Coronary artery (tissue), 2 donors: ENCODE data around the gene CXorf51B.
"Not testable (repeated sequence)": the region's sequence is repeated elsewhere in the genome, so short reads cannot be mapped to it uniquely, and the experiment has no call there.

Source experiments
- DNase-seq: peaks from one replicate; pipeline ENCODE4 v3.0.0-alpha.2; 2017; ENCODE audit warnings: low spot score
- H3K27ac ChIP-seq, 2 donors: fragments of 200-600 bp; sonication (generic); one replicate each; pipeline ENCODE4 v1.5.1; 2016 to 2019
- H3K4me3 ChIP-seq: fragments of 200-600 bp; sonication (generic); 2 replicates; pipeline ENCODE4 v1.5.1; 2016; ENCODE audit warnings: mild to moderate bottlenecking, moderate library complexity
- TF ChIP-seq, protein P1 (sequence below): fragments of 200-600 bp; sonication (generic); IDR thresholded peaks from one replicate; pipeline ENCODE4 v1.5.1; 2019; ENCODE audit warnings: antibody characterized with exemption

Gene CXorf51B

DNA sequence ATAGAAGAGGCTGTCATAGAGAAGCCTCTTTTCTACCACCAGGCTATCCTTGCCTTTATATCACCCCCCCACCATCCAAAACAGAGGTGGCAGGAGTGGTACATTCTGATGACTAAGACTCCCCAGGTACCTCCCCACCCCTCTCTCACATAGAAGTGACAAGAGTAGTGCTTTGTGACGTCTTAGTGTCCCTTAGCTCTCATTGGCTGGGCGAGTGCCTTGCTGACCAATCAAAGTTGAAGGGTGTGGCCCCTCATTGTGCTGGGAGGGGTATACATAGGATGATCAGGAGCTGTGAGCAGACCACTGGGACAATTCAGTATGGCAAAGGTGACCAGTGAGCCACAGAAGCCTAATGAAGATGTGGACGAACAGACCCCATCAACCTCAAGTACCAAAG lies at the start of gene CXorf51B:
Gene CXorf51B, plus strand, starts transcription at position 301 of the 400 bp plus-strand sequence. Its CDS starts 21 bp downstream, at position 322.
- not testable (repeated sequence) for H3K27ac ChIP-seq, DNase-seq, H3K4me3 ChIP-seq

DNA sequence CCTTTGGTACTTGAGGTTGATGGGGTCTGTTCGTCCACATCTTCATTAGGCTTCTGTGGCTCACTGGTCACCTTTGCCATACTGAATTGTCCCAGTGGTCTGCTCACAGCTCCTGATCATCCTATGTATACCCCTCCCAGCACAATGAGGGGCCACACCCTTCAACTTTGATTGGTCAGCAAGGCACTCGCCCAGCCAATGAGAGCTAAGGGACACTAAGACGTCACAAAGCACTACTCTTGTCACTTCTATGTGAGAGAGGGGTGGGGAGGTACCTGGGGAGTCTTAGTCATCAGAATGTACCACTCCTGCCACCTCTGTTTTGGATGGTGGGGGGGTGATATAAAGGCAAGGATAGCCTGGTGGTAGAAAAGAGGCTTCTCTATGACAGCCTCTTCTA lies 5.1 kb downstream of the CXorf51B start, which contains the start of gene CXorf51A:
Gene CXorf51A, minus strand, starts transcription at position 101 of the 400 bp plus-strand sequence. Its CDS starts 21 bp downstream, at position 80.
- not testable (repeated sequence) for DNase-seq, H3K4me3 ChIP-seq, H3K27ac ChIP-seq

DNA sequence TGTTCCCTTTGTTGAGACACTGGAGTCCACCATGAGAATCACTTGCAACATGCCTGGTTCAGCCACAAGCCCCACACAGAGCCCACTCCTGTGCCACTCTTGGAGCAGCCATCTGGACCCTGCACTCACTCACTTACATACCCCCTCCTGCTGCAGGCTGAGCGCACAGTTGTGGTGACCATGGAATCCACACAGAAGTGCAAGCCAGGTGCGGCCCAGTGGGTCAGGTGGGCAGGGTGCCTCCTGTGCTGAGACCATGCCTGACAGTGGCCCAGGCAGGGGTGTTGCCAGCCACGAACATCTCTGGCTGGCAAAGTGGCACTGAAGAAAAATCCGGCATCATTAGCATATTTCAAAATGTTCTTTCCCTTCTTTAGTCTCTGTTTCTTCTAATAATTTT lies 22.4 kb downstream of the CXorf51B start:
- Histone ChIP-seq H3K27ac (no peak overlapping the region), H3K4me3 (no peak overlapping the region)
- DNase-seq = no peak
- TF ChIP-seq, protein P1, sequence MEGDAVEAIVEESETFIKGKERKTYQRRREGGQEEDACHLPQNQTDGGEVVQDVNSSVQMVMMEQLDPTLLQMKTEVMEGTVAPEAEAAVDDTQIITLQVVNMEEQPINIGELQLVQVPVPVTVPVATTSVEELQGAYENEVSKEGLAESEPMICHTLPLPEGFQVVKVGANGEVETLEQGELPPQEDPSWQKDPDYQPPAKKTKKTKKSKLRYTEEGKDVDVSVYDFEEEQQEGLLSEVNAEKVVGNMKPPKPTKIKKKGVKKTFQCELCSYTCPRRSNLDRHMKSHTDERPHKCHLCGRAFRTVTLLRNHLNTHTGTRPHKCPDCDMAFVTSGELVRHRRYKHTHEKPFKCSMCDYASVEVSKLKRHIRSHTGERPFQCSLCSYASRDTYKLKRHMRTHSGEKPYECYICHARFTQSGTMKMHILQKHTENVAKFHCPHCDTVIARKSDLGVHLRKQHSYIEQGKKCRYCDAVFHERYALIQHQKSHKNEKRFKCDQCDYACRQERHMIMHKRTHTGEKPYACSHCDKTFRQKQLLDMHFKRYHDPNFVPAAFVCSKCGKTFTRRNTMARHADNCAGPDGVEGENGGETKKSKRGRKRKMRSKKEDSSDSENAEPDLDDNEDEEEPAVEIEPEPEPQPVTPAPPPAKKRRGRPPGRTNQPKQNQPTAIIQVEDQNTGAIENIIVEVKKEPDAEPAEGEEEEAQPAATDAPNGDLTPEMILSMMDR = no peak

DNA sequence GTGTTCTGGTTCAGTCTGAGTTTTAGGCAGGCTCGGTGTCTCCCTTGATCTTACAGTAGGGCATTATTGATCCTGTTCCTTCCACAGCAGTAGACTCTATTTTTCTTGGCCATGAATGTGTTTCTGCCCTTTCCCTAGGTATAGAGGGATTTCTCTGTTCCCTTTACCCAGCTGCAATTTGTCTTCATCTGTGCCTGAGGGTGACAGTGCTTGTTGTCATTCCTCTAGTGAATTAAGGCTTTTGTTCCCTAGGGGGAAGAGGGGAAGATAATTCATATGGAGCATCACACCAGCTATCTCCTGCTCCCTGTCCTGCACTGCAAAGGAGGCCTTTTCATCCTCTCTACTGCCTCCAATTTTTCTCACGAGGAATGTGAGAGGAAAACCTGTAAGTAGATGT lies 44.7 kb downstream of the CXorf51B start:
- H3K4me3 ChIP-seq = no peak overlapping the region
- TF ChIP-seq, protein P1 = no peak
- DNase-seq = no peak
- no peak overlapping the region for H3K27ac ChIP-seq
